ENCODE measurements around the gene SERPINE2. TPM values are rescaled to one million over a fixed set of nuclear protein-coding genes. Genes with fewer than 3 reads are reported as not detected.
A peak's percentile ranks its signal among the peaks of the same experiment; 100 is the strongest.
"Not testable (repeated sequence)": the region's sequence is repeated elsewhere in the genome, so short reads cannot be mapped to it uniquely, and the experiment has no call there.

Gene SERPINE2
- total RNA-seq, 1 donor from 2014 or later, result 63.7 TPM

- ATAC-seq, result peak; percentile 6
These were observed 97.4 kb downstream of the SERPINE2 start for GRCh38 chr2:223941579-223942277.

DNA sequence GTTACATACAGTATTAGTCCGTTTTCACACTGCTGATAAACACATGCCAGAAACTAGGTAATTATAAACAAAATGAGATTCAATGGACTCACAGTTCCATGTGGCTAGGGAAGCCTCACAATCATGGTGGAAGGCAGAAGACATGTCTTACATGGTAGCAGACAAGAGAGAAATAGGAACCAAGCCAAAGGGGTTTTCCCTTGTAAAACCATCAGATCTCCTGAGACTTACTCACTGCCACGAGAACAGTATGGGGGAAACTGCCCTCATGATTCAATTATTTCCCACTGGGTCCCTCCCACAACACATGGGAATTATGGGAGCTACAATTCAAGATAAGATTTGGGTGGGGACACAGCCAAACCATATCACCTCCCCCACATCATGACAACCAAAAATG lies 99.6 kb downstream of the SERPINE2 start:
- not testable (repeated sequence) for ATAC-seq

- no peak for ATAC-seq
These were observed 101.6 kb downstream of the SERPINE2 start for GRCh38 chr2:223937535-223937934.

- no peak for ATAC-seq
These were observed 102.2 kb downstream of the SERPINE2 start for GRCh38 chr2:223936862-223937326.

DNA sequence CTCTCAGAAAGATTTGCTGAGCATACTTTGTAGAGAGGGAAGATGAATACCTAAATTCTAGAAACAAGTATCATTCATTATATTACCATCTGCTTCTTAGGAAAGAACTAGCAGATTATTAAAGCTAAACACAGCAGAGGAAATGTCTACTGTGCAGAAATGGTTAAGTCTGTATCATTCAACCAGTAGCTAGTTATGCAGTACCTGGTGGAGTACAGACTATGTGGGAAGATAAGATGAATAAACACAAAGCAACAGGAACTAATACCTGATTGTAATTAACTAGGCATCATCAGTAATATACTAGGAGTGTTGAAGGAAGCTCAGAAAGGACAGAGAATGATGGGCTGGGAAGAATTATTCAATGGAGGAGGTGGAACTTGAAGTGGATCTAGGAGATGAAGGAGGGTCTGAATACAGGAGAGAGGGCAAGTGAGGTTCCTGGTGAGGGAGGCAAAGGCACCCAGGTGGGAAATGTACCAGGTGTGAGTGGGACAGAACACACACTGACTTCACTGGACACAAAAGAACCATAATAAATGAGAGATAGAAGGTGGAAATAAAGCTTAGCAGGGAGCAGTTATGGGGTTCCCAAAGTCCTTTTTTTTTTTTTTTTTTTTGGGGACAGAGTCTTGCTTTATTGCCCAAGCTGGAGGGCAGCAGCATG lies 103.5 kb downstream of the SERPINE2 start:
- ATAC-seq, result no peak

GRCh38 chr2:223934870-223935269 lies 104.2 kb downstream of the SERPINE2 start:
- ATAC-seq, result no peak

- no peak for ATAC-seq
These were observed 106.0 kb downstream of the SERPINE2 start for GRCh38 chr2:223932816-223933800.

- ATAC-seq, result peak; percentile 32
These were observed 108.7 kb downstream of the SERPINE2 start for GRCh38 chr2:223930103-223930976.

DNA sequence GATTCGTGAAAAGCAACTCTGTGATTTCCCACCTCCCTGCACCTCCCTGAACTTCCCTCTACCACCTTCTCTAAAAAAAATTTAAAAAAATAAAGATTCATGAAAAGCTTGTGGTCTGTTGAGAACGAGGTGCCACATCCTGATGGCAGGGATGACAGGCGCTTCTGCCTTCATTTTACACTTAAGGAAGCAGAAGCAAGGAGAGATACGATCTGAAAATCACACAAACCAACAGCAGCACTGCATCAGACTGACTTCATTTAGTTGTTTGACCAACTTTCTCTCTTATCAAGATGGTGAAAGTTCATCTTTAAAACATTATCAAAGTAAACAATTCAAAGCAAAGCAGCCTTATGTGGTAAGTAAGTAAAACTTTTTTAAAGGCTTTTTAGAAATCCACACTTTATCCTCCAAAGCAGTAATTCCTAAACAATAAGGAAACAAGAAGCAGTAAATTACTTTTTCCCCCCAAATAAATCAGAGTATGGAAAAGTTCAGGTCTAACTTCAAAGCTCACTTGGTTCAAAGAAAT lies 109.4 kb downstream of the SERPINE2 start:
- no peak for ATAC-seq

DNA sequence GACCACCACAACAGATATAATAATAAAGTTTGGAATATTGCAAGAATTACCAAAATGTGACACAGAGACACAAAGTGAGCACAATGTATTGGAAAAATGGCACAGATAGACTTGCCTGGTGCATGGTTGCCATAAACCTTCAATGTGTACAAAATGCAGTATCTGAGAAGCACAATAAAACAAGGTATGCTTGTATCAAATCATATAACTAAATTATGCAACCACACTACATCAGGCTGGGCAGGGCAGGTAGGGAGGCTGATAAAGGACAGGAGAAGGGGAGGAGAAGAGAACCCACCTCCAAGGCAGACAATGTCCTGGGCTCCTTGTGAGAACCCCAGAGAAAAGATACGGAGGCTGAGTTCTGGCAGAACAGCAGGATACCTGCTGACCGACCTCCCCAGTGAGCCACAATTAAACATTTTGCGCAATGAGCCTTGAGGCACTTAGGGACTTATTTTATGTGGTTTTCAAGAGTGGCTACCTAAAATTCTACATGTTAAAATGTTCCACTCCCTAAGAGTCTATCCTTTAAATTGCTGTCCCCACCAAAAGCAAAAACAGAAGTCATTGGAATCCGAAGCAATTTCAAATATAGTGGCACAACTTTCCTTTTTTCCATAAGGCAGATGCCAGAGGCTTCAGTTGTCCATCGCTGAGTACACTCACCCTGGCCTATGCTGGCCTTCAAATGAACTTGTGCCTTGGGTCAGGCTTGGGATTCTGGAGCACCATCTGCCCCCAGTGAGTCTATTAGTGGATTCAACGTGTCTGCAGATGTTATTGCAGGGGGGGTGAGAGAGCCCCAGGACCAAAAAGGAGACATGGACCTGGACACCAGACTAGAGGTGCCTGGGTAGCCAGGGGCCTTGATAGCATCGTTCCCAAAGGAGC lies 110.7 kb downstream of the SERPINE2 start:
- ATAC-seq, result no peak

- no peak for ATAC-seq
These were observed 114.0 kb downstream of the SERPINE2 start for GRCh38 chr2:223925106-223925505.

Other genes starting within 250 kb of the SERPINE2 start
- gene AP1S3, start 201.7 kb downstream of the SERPINE2 start, total RNA-seq, result 20.8 TPM
- 24.9 TPM for gene WDFY1, start 94.0 kb downstream of the SERPINE2 start, total RNA-seq
- gene MRPL44, start 81.8 kb downstream of the SERPINE2 start, total RNA-seq, result 18.4 TPM

Data from esophagus mucosa (tissue), 1 donor.